ENCODE data around the gene CEP112.

The CEP112 gene

GRCh38 chr17:65771704-65772103 is 420.2 kb downstream of the CEP112 start:
- Histone ChIP-seq H3K27ac (no peak overlapping the region), H3K4me1 (no peaks in the 10 kb centered on the region), H3K9me3 (no peaks in the 10 kb centered on the region), H3K36me3 (no peaks in the 10 kb centered on the region), H3K4me3 (no peak overlapping the region), H3K27me3 (no peaks in the 10 kb centered on the region)
- intact Hi-C loops (cut with DNase I; ENCODE audit: low total_unique reads) = no loop called here
- no peak for DNase-seq
- no peak for TF ChIP-seq CTCF (IDR thresholded peaks at IDR 0.05)

GRCh38 chr17:65763786-65764185 is 428.1 kb downstream of the CEP112 start:
- TF ChIP-seq CTCF (IDR thresholded peaks at IDR 0.05) = no peak
- intact Hi-C loops (cut with DNase I; ENCODE audit: low total_unique reads) = no loop called here
- H3K36me3 ChIP-seq = no peaks in the 10 kb centered on the region
- no peak overlapping the region for H3K27ac ChIP-seq
- no peaks in the 10 kb centered on the region for H3K27me3 ChIP-seq
- no peaks in the 10 kb centered on the region for H3K4me1 ChIP-seq
- H3K9me3 ChIP-seq = no peaks in the 10 kb centered on the region
- no peak for DNase-seq
- no peak overlapping the region for H3K4me3 ChIP-seq

GRCh38 chr17:65762973-65763372 is 429.0 kb downstream of the CEP112 start:
- no peak for TF ChIP-seq CTCF (IDR thresholded peaks at IDR 0.05)

GRCh38 chr17:65759532-65759931 is 432.4 kb downstream of the CEP112 start:
- H3K36me3 ChIP-seq = no peaks in the 10 kb centered on the region
- no peaks in the 10 kb centered on the region for H3K27me3 ChIP-seq
- no peaks in the 10 kb centered on the region for H3K4me1 ChIP-seq
- H3K4me3 ChIP-seq = no peak overlapping the region
- no peak for TF ChIP-seq CTCF (IDR thresholded peaks at IDR 0.05)
- no peak for DNase-seq
- intact Hi-C loops (cut with DNase I; ENCODE audit: low total_unique reads) = loop anchor here (5.0 kb wide), 1 partner anchor 1762 kb away; the partner anchor contains the start of gene PRR29
- H3K27ac ChIP-seq = no peak overlapping the region
- H3K9me3 ChIP-seq = no peaks in the 10 kb centered on the region

More at GRCh38 chr17:65762973-65763372, 429.0 kb downstream of the CEP112 start:
- H3K9me3 ChIP-seq = no peaks in the 10 kb centered on the region
- no peaks in the 10 kb centered on the region for H3K27me3 ChIP-seq
- no peak overlapping the region for H3K27ac ChIP-seq
- no peaks in the 10 kb centered on the region for H3K4me1 ChIP-seq
- intact Hi-C loops (cut with DNase I; ENCODE audit: low total_unique reads) = no loop called here
- no peak overlapping the region for H3K4me3 ChIP-seq
- no peaks in the 10 kb centered on the region for H3K36me3 ChIP-seq
- DNase-seq = no peak

- intact Hi-C loops (cut with DNase I; ENCODE audit: low total_unique reads) = loop anchor here (5.0 kb wide), 1 partner anchor 1759 kb away; the partner anchor contains the start of gene PRR29
- TF ChIP-seq CTCF (IDR thresholded peaks at IDR 0.05) = no peak
- peaks cover 0 to 9% (median 0%) of the 10 kb centered on the region in 4 donors for H3K4me1 ChIP-seq
- H3K27me3 ChIP-seq = no peaks in the 10 kb centered on the region
- no peaks in the 10 kb centered on the region for H3K36me3 ChIP-seq
- H3K9me3 ChIP-seq = no peaks in the 10 kb centered on the region
- H3K4me3 ChIP-seq = no peak overlapping the region
- no peak for DNase-seq
- H3K27ac ChIP-seq = no peak overlapping the region
Measured at GRCh38 chr17:65756760-65757159, 435.2 kb downstream of the CEP112 start.

- DNase-seq = no peak
- no peaks in the 10 kb centered on the region for H3K27me3 ChIP-seq
- H3K27ac ChIP-seq = no peak overlapping the region
- intact Hi-C loops (cut with DNase I; ENCODE audit: low total_unique reads) = loop anchor here (5.0 kb wide), 1 partner anchor 1758 kb away; the partner anchor contains the start of gene PRR29
- H3K4me3 ChIP-seq = no peak overlapping the region
- H3K9me3 ChIP-seq = no peaks in the 10 kb centered on the region
- no peak for TF ChIP-seq CTCF (IDR thresholded peaks at IDR 0.05)
- H3K4me1 ChIP-seq = peaks cover 0 to 17% (median 2%) of the 10 kb centered on the region in 4 donors
- no peaks in the 10 kb centered on the region for H3K36me3 ChIP-seq
Measured at GRCh38 chr17:65755799-65756198, 436.1 kb downstream of the CEP112 start.
